HFF-Myc (cell line): ENCODE measurements around the gene CNOT6.

Experiments used
- DNase-seq: peaks from one replicate; pipeline ENCODE4 v3.0.0-alpha.2; 2011; ENCODE audit warnings: low read depth; ENCODE audit errors: extremely low read depth
- H3K4me3 ChIP-seq: replicated peaks from 2 replicates; pipeline ENCODE4 v1.5.1; 2011; ENCODE audit warnings: low read depth, mild to moderate bottlenecking, control low read depth, low read length
- CTCF ChIP-seq: IDR thresholded peaks from 2 replicates; pipeline ENCODE4 v1.5.1; 2012; ENCODE audit warnings: mild to moderate bottlenecking, low read depth, low read length, control low read depth; ENCODE audit errors: missing control alignments

Gene CNOT6

GRCh38 chr5:180595046-180595379, 100.8 kb downstream of the CNOT6 start:
- no peak for DNase-seq
- no peak for TF ChIP-seq CTCF
- no peak overlapping the region for H3K4me3 ChIP-seq

DNA sequence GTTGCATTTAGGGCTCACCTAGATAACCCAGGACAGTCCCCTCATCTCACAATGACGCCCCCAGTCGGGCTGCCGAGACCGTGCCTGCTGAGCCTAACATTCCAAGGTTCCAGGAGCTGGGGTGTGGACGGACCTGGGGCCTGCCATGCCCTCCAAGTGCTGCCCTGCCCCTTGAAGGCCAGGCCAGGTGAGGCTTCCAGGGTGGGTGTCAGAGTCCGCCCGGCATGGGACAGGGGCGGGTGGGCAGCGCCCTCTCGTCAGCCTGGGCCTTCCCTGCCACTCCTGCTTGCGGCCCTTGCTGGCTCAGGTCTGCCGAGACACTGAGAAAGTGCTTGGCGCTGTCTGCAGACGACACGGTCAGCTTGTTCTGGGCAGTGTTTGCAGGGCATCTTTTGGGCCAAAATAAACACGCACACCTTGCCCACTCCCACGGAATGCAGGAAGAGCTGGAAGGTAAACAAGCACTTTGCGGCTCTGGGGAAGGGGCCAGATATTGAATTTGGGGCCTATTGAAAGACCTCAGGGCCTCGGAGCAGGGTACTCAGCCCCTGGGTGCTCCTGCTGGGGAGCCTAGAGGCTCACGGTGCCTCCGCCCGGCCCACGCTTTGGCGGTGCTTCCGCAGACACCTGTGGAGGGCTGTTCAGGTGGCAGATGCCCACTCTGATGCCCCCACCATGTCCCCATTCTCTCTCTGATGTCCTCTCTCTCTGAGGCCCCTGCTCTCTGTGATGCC, 101.4 kb downstream of the CNOT6 start:
- DNase-seq: no peak
- TF ChIP-seq CTCF: no peak
- no peak overlapping the region for H3K4me3 ChIP-seq

DNA sequence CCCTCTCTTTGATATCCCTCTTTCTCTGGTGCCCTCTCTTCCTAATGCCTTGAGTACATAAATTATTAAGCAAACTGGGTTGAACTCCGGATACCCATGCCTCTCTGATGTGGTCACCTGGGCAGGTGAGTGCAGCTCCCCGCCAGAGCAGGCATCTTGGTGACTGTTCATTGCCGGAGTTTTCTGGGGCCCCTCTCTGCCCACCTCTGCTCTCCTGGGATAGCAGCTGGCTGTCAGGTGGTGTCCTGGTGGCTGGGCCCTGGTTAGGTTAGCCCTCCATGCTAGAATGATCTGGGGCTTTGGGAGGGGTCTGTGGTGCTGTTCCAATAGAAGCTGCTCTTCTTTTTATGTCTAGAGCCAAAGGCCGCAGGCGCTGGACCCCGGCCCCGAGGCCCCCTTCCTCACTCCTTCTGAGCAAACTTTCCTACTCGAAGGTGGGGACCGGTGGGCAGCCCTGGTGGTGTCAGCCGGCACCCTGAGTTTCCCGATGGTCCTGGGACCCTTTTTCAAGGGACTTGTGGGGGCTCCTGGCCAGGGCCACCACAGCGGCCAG, 102.0 kb downstream of the CNOT6 start:
- H3K4me3 ChIP-seq: no peak overlapping the region
- no peak for TF ChIP-seq CTCF
- no peak for DNase-seq

DNA sequence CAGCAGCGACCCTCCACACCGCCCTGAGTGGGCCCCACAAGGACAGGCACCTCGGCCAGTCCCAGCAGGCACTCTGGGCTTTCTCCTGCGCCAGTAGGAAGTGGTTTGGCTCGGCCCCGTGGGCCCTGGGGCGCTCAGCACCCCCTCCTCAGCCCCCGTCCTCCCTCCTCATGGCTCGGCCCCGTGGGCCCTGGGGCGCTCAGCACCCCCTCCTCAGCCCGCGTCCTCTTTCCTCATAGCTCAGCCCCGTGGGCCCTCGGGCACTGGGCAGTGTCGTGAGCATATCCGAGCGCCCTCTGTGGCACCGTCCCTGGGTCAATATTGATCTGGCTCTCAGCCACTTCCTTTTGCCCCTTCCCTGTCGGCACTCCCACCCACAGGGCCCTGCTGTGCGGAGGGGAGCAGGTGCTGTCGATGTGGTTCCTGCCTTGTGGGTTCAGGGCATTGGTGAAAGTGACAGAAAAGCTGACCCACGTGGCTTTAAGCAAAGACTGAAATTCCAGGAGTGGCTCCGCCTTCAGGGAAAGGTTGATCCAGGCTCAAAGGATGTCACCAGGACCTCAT, 102.6 kb downstream of the CNOT6 start:
- DNase-seq: no peak

GRCh38 chr5:180598316-180598701, 104.1 kb downstream of the CNOT6 start:
- no peak for DNase-seq
- TF ChIP-seq CTCF: no peak
- H3K4me3 ChIP-seq: no peak overlapping the region

More for the DNA sequence above, 102.6 kb downstream of the CNOT6 start:
- H3K4me3 ChIP-seq: no peak overlapping the region
- no peak for TF ChIP-seq CTCF

DNA sequence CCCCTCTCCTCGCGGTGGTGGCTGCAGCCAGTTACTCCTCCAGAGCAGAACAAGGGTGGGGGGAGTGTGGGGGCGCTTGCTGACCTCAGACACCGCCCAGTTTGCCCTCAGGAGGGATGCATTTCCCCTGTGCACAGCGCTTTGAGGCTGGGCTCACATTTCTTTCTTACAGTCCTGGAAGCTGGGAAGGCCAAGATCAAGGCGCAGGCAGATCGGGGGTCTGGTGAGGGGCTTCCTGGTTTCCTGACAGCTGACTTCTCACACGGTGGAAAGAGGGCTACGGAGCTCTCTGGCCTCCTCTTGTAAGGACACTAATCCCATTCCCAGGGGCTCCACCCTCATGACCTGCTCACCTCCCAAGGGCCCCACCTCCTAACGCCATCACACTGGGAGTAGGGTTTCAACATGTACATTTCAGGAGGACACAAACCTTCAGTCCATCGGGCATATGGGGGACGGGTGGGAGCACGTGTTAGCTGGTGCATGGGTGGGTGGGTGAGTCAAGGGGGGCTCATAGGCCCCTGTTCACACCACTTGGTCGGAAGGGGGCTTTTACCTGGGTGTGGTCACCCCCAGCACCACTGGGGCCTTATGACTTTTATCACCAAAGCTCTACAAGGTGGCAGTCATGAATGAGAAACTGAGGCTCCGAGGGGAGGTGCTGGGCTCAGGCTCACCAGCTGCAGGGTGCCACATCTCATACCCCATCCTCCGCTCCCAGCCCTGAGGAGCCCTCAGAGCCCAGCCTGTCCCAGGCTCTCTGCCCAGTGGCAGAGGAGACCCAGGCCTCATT, 104.8 kb downstream of the CNOT6 start:
- no peak for TF ChIP-seq CTCF
- no peak for DNase-seq
- no peak overlapping the region for H3K4me3 ChIP-seq
